GM10266 (cell line): Measurements from ENCODE around the gene LY86.

Experiments used
- DNase-seq: peaks from one replicate; pipeline ENCODE4 v3.0.0; 2012; ENCODE audit errors: extremely low spot score
- TF ChIP-seq, protein P1 (sequence below): IDR thresholded peaks from 2 replicates; pipeline ENCODE4 v1.5.1; 2012; ENCODE audit warnings: mild to moderate bottlenecking, low read depth; ENCODE audit not compliant: control insufficient read depth, insufficient read depth; ENCODE audit errors: missing control alignments

LY86 gene

DNA sequence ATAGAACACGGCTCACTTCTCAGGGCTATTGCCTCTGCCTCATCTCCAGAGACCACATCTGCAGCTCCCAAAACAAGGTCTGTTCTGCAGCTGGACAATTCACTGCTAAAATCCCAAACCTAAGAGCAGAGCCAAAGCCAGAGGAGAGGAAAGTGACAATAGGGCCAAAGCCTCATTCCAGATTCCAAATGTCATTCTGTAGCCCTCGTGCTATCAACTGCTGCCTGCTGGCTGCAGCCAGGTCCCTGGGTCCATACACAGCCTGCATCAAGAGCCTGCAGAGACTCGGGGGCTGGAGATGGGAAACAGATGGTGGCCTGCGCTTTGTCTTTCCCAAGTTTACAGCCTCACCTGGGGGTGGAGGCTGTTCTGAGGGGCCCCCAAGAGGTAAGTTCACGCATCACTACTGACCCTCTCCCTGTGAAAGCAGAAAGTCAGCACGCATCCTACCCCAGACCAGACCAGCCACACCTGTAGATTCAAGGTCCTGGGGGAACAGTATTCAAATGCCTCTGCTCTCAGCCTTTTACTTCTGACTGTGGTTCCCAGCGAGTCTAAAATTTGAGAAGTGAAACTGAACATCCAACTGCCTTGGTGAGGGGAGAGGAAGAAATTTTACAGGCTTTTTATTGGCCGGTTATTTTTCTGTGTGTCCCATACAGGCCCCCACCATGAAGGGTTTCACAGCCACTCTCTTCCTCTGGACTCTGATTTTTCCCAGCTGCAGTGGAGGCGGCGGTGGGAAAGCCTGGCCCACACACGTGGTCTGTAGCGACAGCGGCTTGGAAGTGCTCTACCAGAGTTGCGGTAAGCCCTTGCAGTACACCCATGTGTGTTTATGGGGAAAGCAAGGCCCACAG is at the start of gene LY86:
Gene LY86, plus strand, starts transcription at position 657 of the 860 bp plus-strand sequence. Its CDS starts 15 bp downstream, at position 672.
- TF ChIP-seq, protein P1, sequence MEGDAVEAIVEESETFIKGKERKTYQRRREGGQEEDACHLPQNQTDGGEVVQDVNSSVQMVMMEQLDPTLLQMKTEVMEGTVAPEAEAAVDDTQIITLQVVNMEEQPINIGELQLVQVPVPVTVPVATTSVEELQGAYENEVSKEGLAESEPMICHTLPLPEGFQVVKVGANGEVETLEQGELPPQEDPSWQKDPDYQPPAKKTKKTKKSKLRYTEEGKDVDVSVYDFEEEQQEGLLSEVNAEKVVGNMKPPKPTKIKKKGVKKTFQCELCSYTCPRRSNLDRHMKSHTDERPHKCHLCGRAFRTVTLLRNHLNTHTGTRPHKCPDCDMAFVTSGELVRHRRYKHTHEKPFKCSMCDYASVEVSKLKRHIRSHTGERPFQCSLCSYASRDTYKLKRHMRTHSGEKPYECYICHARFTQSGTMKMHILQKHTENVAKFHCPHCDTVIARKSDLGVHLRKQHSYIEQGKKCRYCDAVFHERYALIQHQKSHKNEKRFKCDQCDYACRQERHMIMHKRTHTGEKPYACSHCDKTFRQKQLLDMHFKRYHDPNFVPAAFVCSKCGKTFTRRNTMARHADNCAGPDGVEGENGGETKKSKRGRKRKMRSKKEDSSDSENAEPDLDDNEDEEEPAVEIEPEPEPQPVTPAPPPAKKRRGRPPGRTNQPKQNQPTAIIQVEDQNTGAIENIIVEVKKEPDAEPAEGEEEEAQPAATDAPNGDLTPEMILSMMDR = no peak
- peak; percentile 56 for DNase-seq

DNA sequence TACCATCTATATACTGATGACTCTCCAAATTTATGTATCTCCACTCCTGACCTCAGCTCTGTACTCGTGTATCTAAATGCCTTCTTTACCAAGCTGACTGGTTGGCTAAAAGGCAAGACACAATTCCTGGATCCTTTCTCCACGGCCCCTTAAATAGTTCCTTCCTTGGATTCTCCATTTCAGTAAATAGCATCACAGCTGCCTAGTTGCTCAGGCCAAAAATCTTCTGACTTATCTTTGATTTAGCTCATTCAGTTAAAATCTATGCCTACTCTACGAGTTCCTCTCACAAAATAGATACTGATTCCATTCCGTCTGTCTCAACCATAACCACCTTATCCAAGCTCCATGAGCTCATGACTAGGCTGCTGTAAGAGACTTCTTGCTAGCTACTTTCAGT is 49.5 kb upstream of the LY86 start:
- TF ChIP-seq, protein P1 = no peak
- no peak for DNase-seq

DNA sequence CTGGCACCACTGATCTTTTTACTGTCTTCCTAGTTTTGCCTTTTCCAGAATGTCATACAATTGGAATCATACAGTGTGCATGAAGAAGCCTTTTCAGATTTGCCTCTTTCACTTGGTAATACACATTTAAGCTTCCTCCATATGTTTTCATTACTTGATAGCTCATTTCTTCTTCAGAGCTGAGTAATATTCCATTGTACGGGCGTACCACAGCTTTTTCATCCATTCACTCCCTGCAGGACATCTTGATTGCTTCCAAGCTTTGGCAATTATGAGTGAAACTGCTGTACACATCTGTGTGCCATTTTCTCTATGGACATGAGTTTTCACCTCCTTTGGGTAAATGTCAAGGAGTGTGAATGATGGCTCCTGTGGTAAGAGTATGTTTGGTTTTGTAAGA is 46.2 kb upstream of the LY86 start:
- TF ChIP-seq, protein P1 = no peak
- no peak for DNase-seq

DNA sequence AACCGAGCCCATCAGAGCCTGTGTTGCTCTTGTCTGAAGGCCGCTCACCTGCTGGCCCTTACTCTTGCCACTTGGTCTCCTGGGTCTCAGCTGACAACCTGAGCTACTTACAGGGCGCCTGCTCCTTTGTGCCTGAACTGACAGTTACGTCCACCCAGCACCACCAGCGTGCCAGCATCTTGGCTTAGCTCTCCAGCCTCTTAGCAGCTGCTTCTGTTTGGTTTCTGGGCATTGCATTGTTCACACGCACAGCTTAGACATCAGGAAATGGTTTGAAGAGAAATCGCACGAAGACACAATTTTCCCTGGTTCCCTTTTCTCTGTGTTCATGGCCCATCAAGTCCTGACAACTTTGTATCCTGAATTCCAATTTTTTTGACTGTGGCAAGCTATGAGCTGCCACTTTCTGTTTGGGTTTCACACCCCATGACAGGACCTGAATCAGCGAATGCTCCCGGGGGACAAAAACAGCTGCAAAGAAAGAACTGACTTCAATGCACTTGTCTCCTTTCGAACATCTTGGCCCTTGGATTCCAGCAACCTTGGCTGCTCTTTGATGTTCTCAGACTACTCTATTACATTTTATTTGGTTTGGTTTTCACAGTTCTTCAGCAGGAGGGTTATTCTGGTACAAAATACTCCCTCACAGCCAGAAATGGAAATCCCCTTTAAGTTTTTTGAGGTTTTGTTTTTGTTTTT is 45.2 kb upstream of the LY86 start:
- peak; percentile 79 for DNase-seq
- TF ChIP-seq, protein P1 = no peak

GRCh38 chr6:6545616-6546317 is 42.8 kb upstream of the LY86 start:
- DNase-seq = peak; percentile 44
- TF ChIP-seq, protein P1 = no peak

- peak; percentile 55 for DNase-seq
- TF ChIP-seq, protein P1 = no peak
Observed at GRCh38 chr6:6546318-6547109, 42.0 kb upstream of the LY86 start.
